Esophagus muscularis mucosa (tissue), 4 donors: ENCODE data around the gene RAD51B. TPM values are rescaled to one million over a fixed set of nuclear protein-coding genes. Genes with fewer than 3 reads are reported as not detected.

Source experiments
- DNase-seq: peaks from one replicate; pipeline ENCODE4 v3.0.0-alpha.2; 2017; ENCODE audit errors: extremely low spot score
- H3K27ac ChIP-seq, 4 donors: fragments of 200-600 bp; sonication (generic); replicated peaks in 1 of 4; 1 replicate in 3 of 4; 2 replicates in 1 of 4; pipeline ENCODE4 v1.5.1; 2016 to 2019; ENCODE audit warnings: mild to moderate bottlenecking in 1 of 4
- H3K27me3 ChIP-seq, 4 donors: fragments of 200-600 bp; sonication (generic); one replicate each; pipeline versions ENCODE4 v1.5.1 to v1.6.0; 2016 to 2019
- H3K36me3 ChIP-seq, 4 donors: fragments of 200-600 bp; sonication (generic); one replicate each; pipeline ENCODE4 v1.5.1; 2016 to 2019
- H3K4me1 ChIP-seq, 4 donors: fragments of 200-600 bp; sonication (generic); one replicate each; pipeline ENCODE4 v1.5.1; 2016 to 2019
- H3K4me3 ChIP-seq, 4 donors: fragments of 200-600 bp; sonication (generic); 1 replicate in 2 of 4; 2 replicates in 2 of 4; pipeline ENCODE4 v1.5.1; 2016 to 2019; ENCODE audit warnings: mild to moderate bottlenecking in 4 of 4, moderate library complexity in 1 of 4
- H3K9me3 ChIP-seq, 4 donors: fragments of 200-600 bp; sonication (generic); 1 replicate in 3 of 4; 2 replicates in 1 of 4; pipeline ENCODE4 v1.5.1; 2016 to 2019
- CTCF ChIP-seq, 3 experiments: fragments of 200-600 bp in 2 of 3; fragments of 450-650 bp in 1 of 3; sonication (generic) in 2 of 3; IDR thresholded peaks; one replicate each; pipeline ENCODE4 v1.5.1; 2017 to 2019; ENCODE audit warnings: antibody characterized with exemption in 3 of 3, mild to moderate bottlenecking in 2 of 3, moderate library complexity in 1 of 3
- EP300 ChIP-seq: sonication (generic); formaldehyde crosslinking; IDR thresholded peaks from one replicate; pipeline ENCODE4 v1.6.1; 2017; ENCODE audit warnings: antibody characterized with exemption
- POLR2A ChIP-seq: fragments of 450-650 bp; IDR thresholded peaks from one replicate; pipeline ENCODE4 v1.6.1; 2017; ENCODE audit warnings: antibody characterized with exemption, moderate library complexity, mild to moderate bottlenecking, low read depth
- POLR2AphosphoS5 ChIP-seq, 2 donors: sonication (generic); formaldehyde crosslinking; IDR thresholded peaks; one replicate each; pipeline ENCODE4 v1.6.1; 2017; ENCODE audit warnings: antibody characterized with exemption in 2 of 2
- WGBS: methylation state at CpG from one replicate; pipeline ENCODE4 v1.1.5; 2018; 5-methylcytosine and 5-hydroxymethylcytosine counted together
- intact Hi-C: fragments of 100-400 bp; cut with DNase I; formaldehyde crosslinking; loops from one replicate; pipeline ENCODE4 v1.15.1; 2023
- total RNA-seq, 4 donors: library from RNA; depleted of rRNA; stranded (reverse); fragments of >200 nt; gene quantifications; one replicate each; pipeline versions ENCODE4 v1.1.0 to v1.2.1, GENCODE V29; 2016

RAD51B gene
- total RNA-seq, 4 donors from 2014 or later = 2.8 to 11.1 (median 5.1) TPM

DNA sequence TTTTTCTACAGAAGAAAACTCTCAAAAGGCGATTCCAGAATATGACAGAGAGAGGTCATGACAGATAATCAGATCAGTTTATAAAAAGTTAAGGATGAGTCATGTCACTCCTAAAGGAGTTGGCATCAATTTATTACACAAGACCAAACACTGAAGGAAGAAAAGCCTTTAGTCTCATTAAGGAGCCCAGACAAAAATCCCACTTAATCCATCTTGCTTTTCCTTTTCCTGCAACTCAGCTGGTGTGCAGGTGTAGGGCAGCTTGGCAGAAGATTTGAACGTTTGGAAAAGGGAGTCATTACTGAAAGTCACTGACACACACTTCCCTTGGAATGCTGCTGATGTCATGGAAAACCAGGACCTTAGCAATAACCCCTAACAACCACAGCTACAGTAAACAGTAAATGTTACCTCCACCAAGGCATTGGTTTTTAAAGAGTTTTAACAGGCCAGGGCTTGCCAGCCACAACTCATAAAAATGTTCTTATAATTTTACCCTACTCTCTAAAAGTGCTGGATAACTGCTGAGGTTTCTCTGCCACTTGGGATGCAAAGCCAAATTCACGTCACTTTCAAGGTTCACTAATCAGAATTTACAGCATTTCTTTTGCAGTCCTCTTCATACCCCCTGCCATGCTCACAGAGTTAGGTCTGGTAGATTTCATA, 320.6 kb downstream of the RAD51B start:
- Histone ChIP-seq H3K27ac (peak overlapping the region; percentile 82 to 91 (median 86)), H3K4me1 (peaks cover 43 to 90% (median 79%) of the 10 kb centered on the region in 4 donors), H3K9me3 (no peaks in the 10 kb centered on the region), H3K36me3 (no peaks in the 10 kb centered on the region), H3K4me3 (no peak overlapping the region), H3K27me3 (no peaks in the 10 kb centered on the region)
- TF ChIP-seq CTCF (IDR thresholded peaks at IDR 0.05) (no peak), POLR2A (no peak), POLR2AphosphoS5 (IDR thresholded peaks at IDR 0.05) (peak; percentile 78), EP300 (peak; percentile 89)
- WGBS = 10% methylated on average over 3 of the region's 3 CpGs
- intact Hi-C loops = loop anchor here (10.0 kb wide), 3 partner anchors 185 to 645 kb away; no protein-coding TSS in a partner anchor
- no peak for DNase-seq

DNA sequence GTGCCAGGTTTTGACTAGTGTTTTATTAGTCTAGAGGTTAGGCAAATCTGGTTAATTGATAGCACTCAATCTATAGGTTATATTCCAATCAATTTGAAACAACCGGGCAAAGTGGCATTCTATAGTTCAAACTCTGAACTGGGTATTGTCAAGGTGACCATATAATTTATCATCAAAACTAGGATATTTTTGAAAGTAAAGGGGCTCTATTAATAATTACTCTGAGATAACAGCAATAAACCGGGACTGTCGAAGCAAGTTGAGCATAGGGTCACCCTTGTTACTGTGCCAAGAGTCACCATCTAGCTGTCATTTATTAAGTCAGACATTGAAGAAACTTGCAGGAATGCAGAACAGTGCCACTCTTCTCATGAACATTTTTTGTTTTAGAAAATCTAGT, 321.2 kb downstream of the RAD51B start:
- Histone ChIP-seq H3K27me3 (no peaks in the 10 kb centered on the region), H3K27ac (peak overlapping the region; percentile 82 to 91 (median 86)), H3K4me3 (no peak overlapping the region), H3K36me3 (no peaks in the 10 kb centered on the region), H3K4me1 (peaks cover 43 to 90% (median 81%) of the 10 kb centered on the region in 4 donors), H3K9me3 (no peaks in the 10 kb centered on the region)
- TF ChIP-seq POLR2AphosphoS5 (IDR thresholded peaks at IDR 0.05) (no peak), POLR2A (no peak), CTCF (IDR thresholded peaks at IDR 0.05) (no peak), EP300 (no peak)
- WGBS = 58% methylated on average over 3 of the region's 3 CpGs
- DNase-seq = no peak
- intact Hi-C loops = loop anchor here (10.0 kb wide), 3 partner anchors 186 to 644 kb away; no protein-coding TSS in a partner anchor

GRCh38 chr14:68141281-68142088, 321.9 kb downstream of the RAD51B start:
- Histone ChIP-seq H3K27ac (peak overlapping the region; percentile 82 to 91 (median 86)), H3K9me3 (no peaks in the 10 kb centered on the region), H3K4me1 (peaks cover 48 to 96% (median 85%) of the 10 kb centered on the region in 4 donors), H3K36me3 (no peaks in the 10 kb centered on the region), H3K4me3 (no peak overlapping the region), H3K27me3 (no peaks in the 10 kb centered on the region)
- intact Hi-C loops = loop anchor here (10.0 kb wide), 3 partner anchors 187 to 643 kb away; no protein-coding TSS in a partner anchor
- DNase-seq = no peak
- WGBS = 51% methylated on average over 5 of the region's 5 CpGs
- TF ChIP-seq CTCF (IDR thresholded peaks at IDR 0.05) = no peak
- no peak for TF ChIP-seq POLR2AphosphoS5 (IDR thresholded peaks at IDR 0.05)
- TF ChIP-seq EP300 = no peak
- no peak for TF ChIP-seq POLR2A

DNA sequence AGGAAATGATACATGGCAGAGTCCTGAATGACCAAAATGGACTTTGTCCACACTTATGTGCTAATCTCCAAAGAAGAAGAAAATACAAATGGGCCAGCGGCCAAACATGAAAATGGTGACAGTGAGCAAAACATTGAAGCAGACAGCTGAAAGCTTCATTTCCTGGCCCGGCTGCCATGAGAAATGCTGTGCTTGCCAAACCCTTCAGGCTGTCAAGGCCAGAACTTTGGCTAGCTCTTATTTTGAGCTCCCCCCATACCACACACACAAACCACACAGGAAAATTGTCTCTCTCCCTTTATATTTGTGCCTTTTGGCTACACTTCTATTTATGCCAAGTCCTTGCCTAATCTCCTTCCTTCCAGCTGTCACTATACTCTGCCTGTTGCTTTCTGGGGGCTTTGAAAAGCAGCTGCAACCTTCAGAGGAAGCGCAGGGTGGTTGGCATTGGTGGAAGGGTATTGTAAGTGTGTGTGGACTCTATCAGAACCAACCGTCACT, 323.8 kb downstream of the RAD51B start:
- WGBS = 27% methylated on average over 4 of the region's 4 CpGs
- no peak overlapping the region for H3K4me3 ChIP-seq

More for the DNA sequence above, 323.8 kb downstream of the RAD51B start:
- Histone ChIP-seq H3K27ac (peak overlapping the region; percentile 82 to 91 (median 86)), H3K9me3 (peaks cover 0 to 4% (median 0%) of the 10 kb centered on the region in 4 donors), H3K27me3 (no peaks in the 10 kb centered on the region), H3K36me3 (no peaks in the 10 kb centered on the region), H3K4me1 (peaks cover 42 to 92% (median 86%) of the 10 kb centered on the region in 4 donors)
- TF ChIP-seq EP300 (no peak), POLR2AphosphoS5 (IDR thresholded peaks at IDR 0.05) (peak in 1 of 2 donors; percentile 47)
- intact Hi-C loops = loop anchor here (10.0 kb wide), 3 partner anchors 189 to 641 kb away; no protein-coding TSS in a partner anchor
- peak; percentile 94 for DNase-seq
